CD8-positive, alpha-beta memory T cell (primary cell): ENCODE measurements around the gene RLN3. TPM values are rescaled to one million over a fixed set of nuclear protein-coding genes. Genes with fewer than 3 reads are reported as not detected.

Source experiments
- CTCF ChIA-PET: fragments of 350-600 bp; sonication (Branson Sonifier 250); formaldehyde crosslinking; loops from one replicate; lab custom pipeline; 2021; ENCODE audit warnings: antibody characterized with exemption; lab: Charles Lee
- POLR2A ChIA-PET: fragments of 350-600 bp; sonication (Branson Sonifier 250); formaldehyde crosslinking; loops from one replicate; lab custom pipeline; 2021; ENCODE audit warnings: antibody characterized with exemption; lab: Charles Lee
- DNase-seq, 5 donors: peaks; one replicate each; pipeline versions ENCODE4 v3.0.0 to v3.0.0-alpha.2; 2020 to 2022; ENCODE audit warnings: mixed read lengths in 1 of 5
- H3K27ac ChIP-seq: one replicate; pipeline ENCODE4 v1.7.0; 2013; ENCODE audit warnings: low read depth, mild to moderate bottlenecking, low read length, moderate library complexity
- H3K27me3 ChIP-seq: 2 replicates; pipeline ENCODE4 v1.7.0; 2013; ENCODE audit warnings: low read length, mild to moderate bottlenecking; ENCODE audit not compliant: insufficient read depth, poor library complexity, severe bottlenecking
- H3K36me3 ChIP-seq: 2 replicates; pipeline ENCODE4 v1.7.0; 2013; ENCODE audit warnings: mild to moderate bottlenecking, low read length, moderate library complexity; ENCODE audit not compliant: insufficient read depth
- H3K4me1 ChIP-seq: 2 replicates; pipeline ENCODE4 v1.7.0; 2013; ENCODE audit warnings: mild to moderate bottlenecking, low read length, moderate library complexity; ENCODE audit not compliant: insufficient read depth
- H3K4me3 ChIP-seq: 2 replicates; pipeline ENCODE4 v1.7.0; 2013; ENCODE audit warnings: mild to moderate bottlenecking, low read length
- H3K9me3 ChIP-seq: 2 replicates; pipeline ENCODE4 v1.7.0; 2013; ENCODE audit warnings: mild to moderate bottlenecking, low read length
- H3K27ac Mint-ChIP-seq, 8 donors: one replicate each; pipeline ENCODE4 v1.8.0; 2020 to 2021; ENCODE audit warnings: mixed read lengths in 8 of 8, mild to moderate bottlenecking in 6 of 8, inconsistent platforms in 3 of 8, moderate library complexity in 3 of 8
- H3K27me3 Mint-ChIP-seq, 2 donors: one replicate each; pipeline ENCODE4 v1.8.0; 2020 to 2021; ENCODE audit warnings: mixed read lengths in 2 of 2, mild to moderate bottlenecking in 1 of 2, moderate library complexity in 1 of 2
- H3K36me3 Mint-ChIP-seq, 3 donors: one replicate each; pipeline ENCODE4 v1.8.0; 2020 to 2021; ENCODE audit warnings: mixed read lengths in 3 of 3, inconsistent platforms in 1 of 3, mild to moderate bottlenecking in 1 of 3
- H3K4me1 Mint-ChIP-seq, 3 donors: one replicate each; pipeline ENCODE4 v1.8.0; 2020 to 2021; ENCODE audit warnings: mixed read lengths in 3 of 3, inconsistent platforms in 1 of 3, mild to moderate bottlenecking in 1 of 3
- H3K4me3 Mint-ChIP-seq, 7 donors: one replicate each; pipeline ENCODE4 v1.8.0; 2020 to 2021; ENCODE audit warnings: mixed read lengths in 7 of 7, mild to moderate bottlenecking in 6 of 7, moderate library complexity in 4 of 7, inconsistent platforms in 2 of 7
- H3K9me3 Mint-ChIP-seq, 5 donors: one replicate each; pipeline ENCODE4 v1.8.0; 2020 to 2022; ENCODE audit warnings: mixed read lengths in 5 of 5, mild to moderate bottlenecking in 3 of 5, moderate library complexity in 2 of 5, inconsistent platforms in 1 of 5
- polyA plus RNA-seq: library from polyadenylated mRNA; unstranded; fragments of 300-500 nt; fragmentation: Illumina TruSeq; gene quantifications from one replicate; pipeline ENCODE4 v1.2.3, GENCODE V29; 2021
- total RNA-seq, 2 experiments: library from RNA; stranded (reverse); gene quantifications; one replicate each; pipeline ENCODE4 v1.2.3, GENCODE V29; 2021

Gene RLN3
- total and polyA plus RNA-seq, 3 experiments from 2014 or later = not detected

GRCh38 chr19:14066134-14066533, 38.2 kb downstream of the RLN3 start:
- Mint-ChIP-seq H3K36me3 (no peaks in the 10 kb centered on the region), H3K4me3 (peak overlapping the region in 1 of 7 donors; percentile 30), H3K4me1 (no peaks in the 10 kb centered on the region), H3K9me3 (no peaks in the 10 kb centered on the region), H3K27me3 (peaks cover 2 to 4% of the 10 kb centered on the region in 2 donors), H3K27ac (peak overlapping the region in 1 of 8 donors; percentile 11)
- H3K9me3 ChIP-seq = no peaks in the 10 kb centered on the region
- ChIA-PET CTCF (no interaction called here), POLR2A (interaction anchor here (0.6 kb wide), 1 partner anchor 11 kb away, joined by 9 read pairs; no protein-coding TSS in a partner anchor)
- no peaks in the 10 kb centered on the region for H3K27me3 ChIP-seq
- no peaks in the 10 kb centered on the region for H3K4me1 ChIP-seq
- no peak overlapping the region for H3K4me3 ChIP-seq
- no peak overlapping the region for H3K27ac ChIP-seq
- DNase-seq = no peak
- no peaks in the 10 kb centered on the region for H3K36me3 ChIP-seq

GRCh38 chr19:14070268-14071050, 42.5 kb downstream of the RLN3 start:
- H3K9me3 Mint-ChIP-seq = no peaks in the 10 kb centered on the region
- ChIA-PET POLR2A (interaction anchor here (0.6 to 3.6 kb wide), 4 partner anchors 22 to 188 kb away, joined by 3 to 17 read pairs (median 10); partner anchors contain the start of gene ASF1B), CTCF (interaction anchor here (0.7 to 6.6 kb wide), 11 partner anchors 11 to 195 kb away, joined by 3 to 67 read pairs (median 7); partner anchors contain the start of genes C19orf67 and PALM3)
- H3K9me3 ChIP-seq = no peaks in the 10 kb centered on the region
- no peak for DNase-seq
- peaks cover 31% of the 10 kb centered on the region for H3K4me1 ChIP-seq
- H3K27me3 ChIP-seq = no peaks in the 10 kb centered on the region
- peak overlapping the region in 5 of 7 donors; percentile 5 to 81 (median 27) for H3K4me3 Mint-ChIP-seq
- H3K36me3 ChIP-seq = no peaks in the 10 kb centered on the region
- H3K27ac ChIP-seq = no peak overlapping the region
- H3K27me3 Mint-ChIP-seq = peaks cover 0 to 2% of the 10 kb centered on the region in 2 donors
- peaks cover 0 to 4% (median 0%) of the 10 kb centered on the region in 3 donors for H3K36me3 Mint-ChIP-seq
- peaks cover 7 to 29% (median 15%) of the 10 kb centered on the region in 3 donors for H3K4me1 Mint-ChIP-seq
- H3K27ac Mint-ChIP-seq = no peak overlapping the region
- H3K4me3 ChIP-seq = no peak overlapping the region

GRCh38 chr19:14072535-14073260, 44.8 kb downstream of the RLN3 start, which contains the start of gene MISP3:
Gene MISP3, plus strand, starts transcription at chr19:14072786. Its CDS starts 524 bp downstream, at chr19:14073310.
- Histone ChIP-seq H3K4me1 (peaks cover 33% of the 10 kb centered on the region), H3K4me3 (peak within 1 kb of the TSS; percentile 73), H3K9me3 (no peaks in the 10 kb centered on the region), H3K27me3 (no peaks in the 10 kb centered on the region), H3K27ac (peak within 1 kb of the TSS; percentile 64), H3K36me3 (no peaks in the 10 kb centered on the region)
- DNase-seq = peak in 1 of 5 donors; percentile 28
- no peaks in the 10 kb centered on the region for H3K9me3 Mint-ChIP-seq
- H3K4me3 Mint-ChIP-seq = peak within 1 kb of the TSS; percentile 91 to 94 (median 93)
- H3K27me3 Mint-ChIP-seq = no peaks in the 10 kb centered on the region
- CTCF ChIA-PET = interaction anchor here (0.5 to 6.6 kb wide), 19 partner anchors 10 to 431 kb away, joined by 3 to 67 read pairs (median 6); partner anchors contain the start of genes ASF1B, C19orf67, NANOS3 and PALM3
- peaks cover 0 to 4% (median 0%) of the 10 kb centered on the region in 3 donors for H3K36me3 Mint-ChIP-seq
- POLR2A ChIA-PET = interaction anchor here (0.5 to 3.6 kb wide), 4 partner anchors 44 to 193 kb away, joined by 3 to 15 read pairs (median 4); partner anchors contain the start of genes ASF1B and RFX1
- peak within 1 kb of the TSS in 7 of 8 donors; percentile 36 to 93 (median 78) for H3K27ac Mint-ChIP-seq
- H3K4me1 Mint-ChIP-seq = peaks cover 7 to 29% (median 15%) of the 10 kb centered on the region in 3 donors

- peak overlapping the region in 7 of 8 donors; percentile 78 to 98 (median 88) for H3K27ac Mint-ChIP-seq
- Histone ChIP-seq H3K27me3 (no peaks in the 10 kb centered on the region), H3K36me3 (no peaks in the 10 kb centered on the region), H3K9me3 (no peaks in the 10 kb centered on the region), H3K4me1 (peaks cover 33% of the 10 kb centered on the region), H3K4me3 (peak overlapping the region; percentile 73), H3K27ac (peak overlapping the region; percentile 64)
- peak; percentile 68 to 85 (median 80) for DNase-seq
- POLR2A ChIA-PET = interaction anchor here (0.5 to 3.6 kb wide), 6 partner anchors 14 to 194 kb away, joined by 3 to 15 read pairs (median 4); partner anchors contain the start of genes ASF1B and RFX1
- H3K9me3 Mint-ChIP-seq = no peaks in the 10 kb centered on the region
- CTCF ChIA-PET = interaction anchor here (0.5 to 6.6 kb wide), 22 partner anchors 9 to 342 kb away, joined by 3 to 67 read pairs (median 4); partner anchors contain the start of genes ASF1B, C19orf67, NANOS3 and PALM3
- H3K4me1 Mint-ChIP-seq = peaks cover 7 to 29% (median 15%) of the 10 kb centered on the region in 3 donors
- H3K4me3 Mint-ChIP-seq = peak overlapping the region; percentile 91 to 94 (median 93)
- H3K36me3 Mint-ChIP-seq = peaks cover 0 to 4% (median 0%) of the 10 kb centered on the region in 3 donors
- H3K27me3 Mint-ChIP-seq = no peaks in the 10 kb centered on the region
Measured at GRCh38 chr19:14073261-14073924, 45.4 kb downstream of the RLN3 start.

GRCh38 chr19:14073925-14074838, 46.2 kb downstream of the RLN3 start:
- no peaks in the 10 kb centered on the region for H3K36me3 ChIP-seq
- Mint-ChIP-seq H3K4me1 (peaks cover 7 to 29% (median 15%) of the 10 kb centered on the region in 3 donors), H3K36me3 (peaks cover 0 to 4% (median 0%) of the 10 kb centered on the region in 3 donors), H3K27me3 (no peaks in the 10 kb centered on the region), H3K27ac (peak overlapping the region; percentile 78 to 98 (median 88)), H3K4me3 (peak overlapping the region; percentile 91 to 94 (median 93)), H3K9me3 (no peaks in the 10 kb centered on the region)
- H3K9me3 ChIP-seq = no peaks in the 10 kb centered on the region
- H3K4me3 ChIP-seq = peak overlapping the region; percentile 73
- no peaks in the 10 kb centered on the region for H3K27me3 ChIP-seq
- POLR2A ChIA-PET = interaction anchor here (0.5 to 3.6 kb wide), 6 partner anchors 13 to 193 kb away, joined by 3 to 15 read pairs (median 5); partner anchors contain the start of genes ASF1B and RFX1
- CTCF ChIA-PET = interaction anchor here (0.7 to 6.6 kb wide), 17 partner anchors 8 to 342 kb away, joined by 3 to 67 read pairs (median 4); partner anchors contain the start of genes ASF1B, C19orf67, NANOS3 and PALM3
- H3K4me1 ChIP-seq = peaks cover 33% of the 10 kb centered on the region
- peak in 1 of 5 donors; percentile 28 for DNase-seq
- peak overlapping the region; percentile 64 for H3K27ac ChIP-seq

GRCh38 chr19:14078411-14078810, 50.5 kb downstream of the RLN3 start:
- ChIA-PET POLR2A (interaction anchor here (0.6 to 0.7 kb wide), 4 partner anchors 229 to 1287 kb away, joined by 3 to 13 read pairs (median 6); no protein-coding TSS in a partner anchor), CTCF (interaction anchor here (1.5 to 2.0 kb wide), 2 partner anchors 30 to 37 kb away, joined by 3 to 6 read pairs; no protein-coding TSS in a partner anchor)
- Histone ChIP-seq H3K27me3 (no peaks in the 10 kb centered on the region), H3K4me3 (no peak overlapping the region), H3K27ac (no peak overlapping the region), H3K36me3 (no peaks in the 10 kb centered on the region), H3K4me1 (peaks cover 36% of the 10 kb centered on the region), H3K9me3 (no peaks in the 10 kb centered on the region)
- Mint-ChIP-seq H3K4me3 (no peak overlapping the region), H3K27ac (no peak overlapping the region), H3K36me3 (peaks cover 0 to 10% (median 0%) of the 10 kb centered on the region in 3 donors), H3K9me3 (no peaks in the 10 kb centered on the region), H3K4me1 (peaks cover 28 to 48% (median 28%) of the 10 kb centered on the region in 3 donors), H3K27me3 (no peaks in the 10 kb centered on the region)
- DNase-seq = no peak
